ENCODE data around the gene RBM3. TPM values are rescaled to one million over a fixed set of nuclear protein-coding genes. Genes with fewer than 3 reads are reported as not detected.

Gene RBM3
- total and polyA plus RNA-seq, 10 of the 15 experiments (the other 5 are each of a cell fraction or from before 2014, with no cell fraction given), result 170 to 467 (median 259) TPM

- RAD21 ChIA-PET (ENCODE audit: unreplicated experiment), result no interaction called here
- Histone ChIP-seq H3K9me3 (replicated peaks; ENCODE audit: control insufficient read depth, insufficient read depth, low read length) (no peaks in the 10 kb centered on the region), H3K4me3 (no peak overlapping the region), H2AFZ (ENCODE audit: control insufficient read depth, low read depth, low read length) (no peak overlapping the region), H3K36me3 (ENCODE audit: control insufficient read depth in 2 of 2, insufficient read depth in 2 of 2, low read length in 1 of 2) (peaks cover 0 to 4% of the 10 kb centered on the region in 2 experiments), H3K27me3 (replicated peaks in 1 of 2; ENCODE audit: control insufficient read depth in 2 of 2, insufficient read depth in 2 of 2, low read length in 1 of 2) (no peaks in the 10 kb centered on the region), H3K9ac (ENCODE audit: control insufficient read depth, insufficient read depth, low read length) (no peak overlapping the region), H3K27ac (ENCODE audit: control insufficient read depth, insufficient read depth) (no peak overlapping the region), H3K4me2 (ENCODE audit: control insufficient read depth, insufficient read depth) (no peak overlapping the region), H3K79me2 (ENCODE audit: control insufficient read depth, insufficient read depth, low read length) (no peaks in the 10 kb centered on the region), H3K4me1 (ENCODE audit: control insufficient read depth, insufficient read depth, low read length) (no peaks in the 10 kb centered on the region), H4K20me1 (ENCODE audit: control insufficient read depth, insufficient read depth) (no peaks in the 10 kb centered on the region)
- in situ Hi-C loops (cut with MboI), result no loop called here
- POLR2A ChIA-PET, result no interaction called here
- intact Hi-C loops (cut with micrococcal nuclease; ENCODE audit: unreplicated experiment), result no loop called here
- TF ChIP-seq ESRRA (IDR thresholded peaks at IDR 0.05; ENCODE audit: low read length), result no peak
- no peak for TF ChIP-seq ATF3 (IDR thresholded peaks at IDR 0.05; ENCODE audit: borderline replicate concordance, extremely low read depth, low read depth, low read length)
- no peak for TF ChIP-seq ETV6 (conservative IDR thresholded peaks at IDR 0.05 in 1 of 2, IDR thresholded peaks at IDR 0.05 in 1 of 2; ENCODE audit: borderline replicate concordance in 1 of 2, low read depth in 1 of 2)
- no peak for TF ChIP-seq LARP7 (IDR thresholded peaks at IDR 0.05)
- no peak for TF ChIP-seq ZNF622 (IDR thresholded peaks at IDR 0.05)
- no peak for TF ChIP-seq GATAD2B (conservative IDR thresholded peaks at IDR 0.05; ENCODE audit: low read depth)
- no peak for TF ChIP-seq ATF7 (IDR thresholded peaks at IDR 0.05; ENCODE audit: low read depth)
- DNase-seq (ENCODE audit: low read depth, low spot score) (no peak), FAIRE-seq (no peak), ATAC-seq (no peak)
- BruUV-seq (replicated peaks), result no TSS peak
- WGBS (ENCODE audit: insufficient coverage, insufficient replicate concordance, low lambda C conversion rate, missing lambda C conversion rate), result 32% methylated on average over 3 of the region's 3 CpGs
- CTCF ChIA-PET, result no interaction called here
- SMC1A ChIA-PET (ENCODE audit: uncharacterized antibody, unreplicated experiment), result interaction anchor here (0.6 to 0.8 kb wide), 2 partner anchors 8 to 17 kb away, joined by 3 read pairs; no protein-coding TSS in a partner anchor
Observed at GRCh38 chrX:48530736-48531135, 43.5 kb upstream of the RBM3 start.

GRCh38 chrX:48531358-48531959, 42.8 kb upstream of the RBM3 start:
- Histone ChIP-seq H3K36me3 (ENCODE audit: control insufficient read depth in 2 of 2, insufficient read depth in 2 of 2, low read length in 1 of 2) (peaks cover 0 to 4% of the 10 kb centered on the region in 2 experiments), H3K4me1 (ENCODE audit: control insufficient read depth, insufficient read depth, low read length) (no peaks in the 10 kb centered on the region), H3K9ac (ENCODE audit: control insufficient read depth, insufficient read depth, low read length) (no peak overlapping the region), H2AFZ (ENCODE audit: control insufficient read depth, low read depth, low read length) (no peak overlapping the region), H3K27me3 (replicated peaks in 1 of 2; ENCODE audit: control insufficient read depth in 2 of 2, insufficient read depth in 2 of 2, low read length in 1 of 2) (no peaks in the 10 kb centered on the region), H3K4me2 (ENCODE audit: control insufficient read depth, insufficient read depth) (no peak overlapping the region), H3K79me2 (ENCODE audit: control insufficient read depth, insufficient read depth, low read length) (no peaks in the 10 kb centered on the region), H3K9me3 (replicated peaks; ENCODE audit: control insufficient read depth, insufficient read depth, low read length) (no peaks in the 10 kb centered on the region), H4K20me1 (ENCODE audit: control insufficient read depth, insufficient read depth) (no peaks in the 10 kb centered on the region), H3K27ac (ENCODE audit: control insufficient read depth, insufficient read depth) (no peak overlapping the region), H3K4me3 (no peak overlapping the region)
- intact Hi-C loops (cut with micrococcal nuclease; ENCODE audit: unreplicated experiment) (no loop called here), in situ Hi-C loops (cut with MboI) (no loop called here)
- ChIA-PET RAD21 (ENCODE audit: unreplicated experiment) (no interaction called here), SMC1A (ENCODE audit: uncharacterized antibody, unreplicated experiment) (interaction anchor here (0.8 kb wide), 1 partner anchor 8 kb away, joined by 3 read pairs; no protein-coding TSS in a partner anchor), CTCF (no interaction called here), POLR2A (no interaction called here)
- 57% methylated on average over 4 of the region's 5 CpGs for WGBS (ENCODE audit: insufficient coverage, insufficient replicate concordance, low lambda C conversion rate, missing lambda C conversion rate)
- FAIRE-seq (no peak), ATAC-seq (no peak), DNase-seq (ENCODE audit: low read depth, low spot score) (no peak)
- no TSS peak for BruUV-seq (replicated peaks)
- TF ChIP-seq SMAD5 (IDR thresholded peaks at IDR 0.05; ENCODE audit: low read depth), result no peak
- TF ChIP-seq MXI1 (IDR thresholded peaks at IDR 0.05; ENCODE audit: low read depth, low read length), result no peak
- no peak for TF ChIP-seq IRF3 (IDR thresholded peaks at IDR 0.05)
- TF ChIP-seq HCFC1 (IDR thresholded peaks at IDR 0.05; ENCODE audit: low read length), result no peak
- TF ChIP-seq SMAD1 (IDR thresholded peaks at IDR 0.05; ENCODE audit: low read depth, partially characterized antibody), result no peak
- TF ChIP-seq JUNB (IDR thresholded peaks at IDR 0.05), result no peak
- TF ChIP-seq IRF4 (IDR thresholded peaks at IDR 0.05; ENCODE audit: low read depth, low read length), result no peak
- TF ChIP-seq HDGF (IDR thresholded peaks at IDR 0.05), result no peak
